ENCODE results near the gene PAFAH1B2. TPM values are rescaled to one million over a fixed set of nuclear protein-coding genes. Genes with fewer than 3 reads are reported as not detected.

The PAFAH1B2 gene
- total and polyA plus RNA-seq, 2 of the 8 experiments (the other 6 are each of a cell fraction or from before 2014, with no cell fraction given) = 38.2 to 161 TPM

- no peak for TF ChIP-seq CHD7 (IDR thresholded peaks at IDR 0.05; ENCODE audit: insufficient replicate concordance, low read length)
These were observed 79.1 kb downstream of the PAFAH1B2 start (continued) for GRCh38 chr11:117222991-117223740.

Measured in H1 (cell line).